ENCODE measurements around the gene CBFA2T3. TPM values are rescaled to one million over a fixed set of nuclear protein-coding genes. Genes with fewer than 3 reads are reported as not detected.

CBFA2T3 gene
- total and polyA plus RNA-seq, 2 of the 13 experiments (the other 11 are each of a cell fraction or from before 2014, with no cell fraction given) = 0.05 TPM; not detected in 1

GRCh38 chr16:88853325-88853941, 123.6 kb downstream of the CBFA2T3 start (continued):
- no peak for TF ChIP-seq PHF20 (CRISPR knock-in tag; IDR thresholded peaks at IDR 0.05)
- TF ChIP-seq SMYD3 (CRISPR knock-in tag; IDR thresholded peaks at IDR 0.05) = no peak

- BruUV-seq (replicated peaks) = no TSS peak
- Histone ChIP-seq H3K4me3 (replicated peaks in 1 of 3; ENCODE audit: insufficient read depth in 1 of 3, low read depth in 2 of 3, low read length in 3 of 3) (no peak overlapping the region), H3K36me3 (replicated peaks in 1 of 2; ENCODE audit: control insufficient read depth in 1 of 2, insufficient read depth in 2 of 2, low read length in 2 of 2) (peaks cover 0 to 3% of the 10 kb centered on the region in 2 experiments; a peak in 1 of 5 replicates), H3K4me1 (ENCODE audit: insufficient read depth, low read length) (peaks cover 6% of the 10 kb centered on the region), H3K4me2 (ENCODE audit: low read depth, low read length) (no peak overlapping the region), H3K27ac (ENCODE audit: extremely low read length, insufficient read depth, low read length) (no peak overlapping the region), H3K9me3 (ENCODE audit: low read length) (no peaks in the 10 kb centered on the region), H4K20me1 (ENCODE audit: insufficient read depth, low read length) (peaks cover 3% of the 10 kb centered on the region; the same call in 1 of the 2 replicates), H3K9ac (ENCODE audit: insufficient read depth, low read depth, low read length) (no peak overlapping the region), H3K79me2 (ENCODE audit: insufficient read depth, low read length) (no peaks in the 10 kb centered on the region), H3K27me3 (ENCODE audit: control insufficient read depth in 1 of 2, insufficient read depth in 2 of 2, low read length in 2 of 2) (no peaks in the 10 kb centered on the region), H2AFZ (ENCODE audit: low read length) (no peak overlapping the region)
- intact Hi-C loops (cut with micrococcal nuclease; ENCODE audit: unreplicated experiment) = no loop called here
- no peak for FAIRE-seq
- no peak for ATAC-seq
- 88% methylated on average over 16 of the region's 19 CpGs for WGBS (ENCODE audit: low lambda C conversion rate)
- CTCF ChIA-PET (ENCODE audit: low intra/inter-chr PET ratio, low total read pairs) = no interaction called here
- POLR2A ChIA-PET = no interaction called here
- DNase-seq (ENCODE audit: low spot score) = no peak
- in situ Hi-C loops (cut with HindIII; ENCODE audit: extremely low pct_ligation_motif_present, low pct_unique_long_range_greater_than_20kb) = no loop called here
- TF ChIP-seq SIN3A (IDR thresholded peaks at IDR 0.05; ENCODE audit: borderline replicate concordance, low read depth, low read length) (no peak), ZBTB2 (CRISPR knock-in tag; IDR thresholded peaks at IDR 0.05; ENCODE audit: low read depth) (no peak), CENPBD1 (CRISPR knock-in tag; IDR thresholded peaks at IDR 0.05; ENCODE audit: borderline replicate concordance, low read depth) (no peak), NONO (IDR thresholded peaks at IDR 0.05) (no peak), NONO (CRISPR knock-in tag; conservative IDR thresholded peaks at IDR 0.05) (no peak), NKX3-1 (CRISPR knock-in tag; IDR thresholded peaks at IDR 0.05) (no peak), ZNF883 (CRISPR knock-in tag; IDR thresholded peaks at IDR 0.05; ENCODE audit: not compliant biosample characterization) (no peak), ZBTB43 (CRISPR knock-in tag; conservative IDR thresholded peaks at IDR 0.05) (no peak), ZBTB46 (CRISPR knock-in tag; IDR thresholded peaks at IDR 0.05; ENCODE audit: borderline replicate concordance) (no peak), GZF1 (CRISPR knock-in tag; IDR thresholded peaks at IDR 0.05) (no peak), ZFP90 (CRISPR knock-in tag; IDR thresholded peaks at IDR 0.05; ENCODE audit: borderline replicate concordance) (no peak), TCF12 (IDR thresholded peaks at IDR 0.05) (no peak), TCF12 (CRISPR knock-in tag; IDR thresholded peaks at IDR 0.05) (no peak), FOXA1 (IDR thresholded peaks at IDR 0.05) (no peak), FOXA1 (CRISPR knock-in tag; IDR thresholded peaks at IDR 0.05) (no peak), KDM6A (CRISPR knock-in tag; IDR thresholded peaks at IDR 0.05; ENCODE audit: low read depth) (no peak), TFAP4 (IDR thresholded peaks at IDR 0.05; ENCODE audit: borderline replicate concordance, low read depth) (no peak)
Observed at GRCh38 chr16:88851616-88852015, 125.4 kb downstream of the CBFA2T3 start.

All from HepG2 (cell line).